ES-I3 (cell line): ENCODE results near the gene GPR101.
"Not testable (repeated sequence)": the region's sequence is repeated elsewhere in the genome, so short reads cannot be mapped to it uniquely, and the experiment has no call there.

Experiments
- H3K36me3 ChIP-seq: 2 replicates; pipeline ENCODE4 v1.6.1; 2013; ENCODE audit warnings: mild to moderate bottlenecking, low read length, control low read depth, moderate library complexity; ENCODE audit not compliant: insufficient read depth
- H3K4me1 ChIP-seq: 2 replicates; pipeline ENCODE4 v1.6.1; 2013; ENCODE audit warnings: mild to moderate bottlenecking, control low read depth, low read length; ENCODE audit not compliant: insufficient read depth
- H3K9ac ChIP-seq: 2 replicates; pipeline ENCODE4 v1.6.1; 2013; ENCODE audit warnings: low read depth, mild to moderate bottlenecking, low read length, moderate library complexity
- H3K9me3 ChIP-seq: 2 replicates; pipeline ENCODE4 v1.6.1; 2013; ENCODE audit warnings: mild to moderate bottlenecking, low read length, moderate library complexity; ENCODE audit not compliant: control insufficient read depth, insufficient read depth

GPR101 gene

DNA sequence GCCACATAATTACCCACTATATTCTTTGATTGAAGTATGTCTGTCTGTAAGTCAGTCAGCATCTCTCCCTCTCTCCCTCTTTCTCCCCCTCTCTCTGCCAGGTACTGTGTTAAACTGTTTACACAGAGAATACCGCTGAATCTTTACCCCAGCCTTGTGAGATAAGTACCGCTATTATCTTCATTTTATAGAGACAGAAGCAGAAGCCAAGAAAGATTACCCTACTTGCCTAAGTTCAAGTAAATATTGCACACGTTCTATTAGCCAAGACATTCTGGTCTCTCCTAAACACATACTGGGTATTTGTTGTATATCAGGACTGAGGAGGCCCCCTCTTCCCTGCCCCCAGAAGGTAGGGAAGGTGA, 695 bp upstream of the GPR101 start:
- Histone ChIP-seq H3K36me3 (no peaks in the 10 kb centered on the region), H3K9me3 (no peaks in the 10 kb centered on the region), H3K9ac (no peak overlapping the region), H3K4me1 (no peaks in the 10 kb centered on the region)

DNA sequence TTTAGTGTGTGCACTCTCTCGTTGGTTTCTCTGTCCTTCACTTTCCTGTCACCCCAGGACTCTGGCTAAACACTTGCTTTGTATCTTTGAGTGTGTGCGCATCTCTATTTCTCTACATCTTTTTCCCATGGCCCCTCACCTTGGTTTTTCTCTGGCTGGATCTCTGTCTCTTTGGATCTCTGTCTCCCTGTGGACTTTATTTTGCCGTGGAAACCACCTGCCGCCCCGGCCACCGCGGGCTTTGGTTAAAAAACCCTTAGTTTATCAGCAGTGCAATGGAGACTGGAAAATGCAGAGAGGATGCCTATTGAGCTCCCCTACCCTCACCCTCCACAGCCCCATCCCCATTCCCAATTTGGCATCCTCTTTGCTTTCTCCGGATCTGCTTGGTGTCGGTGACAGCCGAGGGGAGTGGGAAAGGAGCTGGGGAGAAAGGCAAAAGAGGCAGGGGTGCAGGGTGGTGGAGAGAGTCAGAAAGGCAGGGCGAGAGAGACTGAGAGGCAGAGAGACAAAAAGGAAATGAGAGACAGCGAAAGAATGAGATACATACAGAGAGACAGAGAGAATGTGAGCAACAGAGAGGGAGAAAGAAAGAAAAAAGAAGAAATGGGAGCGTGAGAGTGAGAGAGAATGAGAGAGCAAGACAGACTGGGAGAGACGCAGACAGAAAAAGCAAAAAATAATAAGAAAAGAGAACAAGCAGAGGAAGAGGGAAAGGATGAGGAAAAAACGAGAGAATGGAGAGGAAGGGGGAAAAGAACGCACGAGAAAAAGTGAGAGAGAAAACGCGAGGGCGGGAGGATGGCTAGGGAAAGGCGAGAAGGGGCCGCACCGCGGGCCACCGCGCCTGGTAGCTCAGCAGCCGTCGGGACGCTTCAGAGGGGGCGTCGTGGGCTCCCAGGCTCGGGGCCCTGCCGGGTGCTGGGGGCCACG, 688 bp downstream of the GPR101 start:
- H3K9me3 ChIP-seq, result no peaks in the 10 kb centered on the region

DNA sequence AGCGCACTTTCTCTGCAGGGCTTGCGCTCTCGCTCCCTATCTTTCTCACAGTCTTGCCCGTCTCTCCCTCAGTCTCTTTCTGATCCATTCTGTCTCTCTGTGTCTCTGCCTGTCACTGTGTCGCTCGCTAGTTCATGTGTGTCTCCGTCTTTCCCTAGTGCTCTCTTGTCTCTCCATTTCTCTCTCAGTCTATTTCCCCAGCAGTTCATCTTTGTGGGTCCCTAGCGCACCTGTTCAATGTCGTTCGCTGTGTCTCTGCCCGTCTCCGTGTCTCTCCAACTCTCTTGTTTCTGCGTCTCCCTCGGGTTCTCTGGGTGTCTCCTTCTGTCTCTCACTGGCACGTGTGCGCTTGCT, 1.5 kb downstream of the GPR101 start:
- H3K9ac ChIP-seq, result peak overlapping the region; percentile 8; the same call in 1 of the 2 replicates
- H3K36me3 ChIP-seq, result no peaks in the 10 kb centered on the region
- H3K9me3 ChIP-seq, result no peaks in the 10 kb centered on the region
- no peaks in the 10 kb centered on the region for H3K4me1 ChIP-seq

More for the DNA sequence above, 688 bp downstream of the GPR101 start:
- Histone ChIP-seq H3K4me1 (no peaks in the 10 kb centered on the region), H3K36me3 (no peaks in the 10 kb centered on the region), H3K9ac (peak overlapping the region; percentile 25; the same call in 1 of the 2 replicates)

DNA sequence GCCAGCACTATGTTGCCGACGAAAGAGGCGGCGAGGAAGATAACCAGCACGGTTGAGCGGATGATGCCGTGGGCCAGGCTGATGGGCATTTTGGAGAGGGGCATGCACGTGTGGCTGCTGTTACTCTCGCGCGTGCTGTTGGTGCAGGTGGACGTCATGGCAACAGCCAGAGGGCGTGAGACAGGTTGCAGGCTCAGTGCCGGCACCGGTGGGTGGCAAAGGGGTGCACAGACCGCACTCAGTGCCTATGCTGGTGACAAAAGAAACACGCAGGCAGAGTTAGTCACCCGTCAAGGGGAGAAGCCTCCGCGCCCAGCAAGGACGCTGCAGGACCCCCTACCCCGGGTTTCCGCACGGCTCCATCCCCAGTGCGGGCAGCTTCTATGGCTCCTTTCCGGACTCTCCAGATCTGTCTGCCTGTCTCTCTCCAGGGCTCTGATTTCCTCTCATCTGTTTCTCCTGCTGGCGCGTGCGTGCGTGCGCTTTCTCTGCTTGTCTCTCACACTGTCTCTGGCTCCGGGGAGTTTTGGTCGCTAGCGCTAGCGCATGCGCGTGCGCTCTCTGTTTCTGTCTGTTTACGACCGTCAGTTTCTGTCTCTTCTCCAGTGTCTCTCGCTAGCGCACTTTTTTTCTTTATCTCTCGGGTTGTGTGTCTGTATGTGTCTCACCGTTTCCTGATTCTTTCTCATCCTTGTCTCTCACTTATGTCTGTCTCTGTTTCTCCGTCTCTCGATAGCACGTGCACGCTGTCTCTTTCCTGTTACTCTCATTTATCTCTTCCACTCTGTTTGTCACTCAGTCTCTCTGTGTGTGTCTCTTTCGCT, 2.1 kb downstream of the GPR101 start:
- H3K9me3 ChIP-seq, result no peaks in the 10 kb centered on the region
- no peaks in the 10 kb centered on the region for H3K36me3 ChIP-seq
- peak overlapping the region; percentile 8; the same call in 1 of the 2 replicates for H3K9ac ChIP-seq
- H3K4me1 ChIP-seq, result no peaks in the 10 kb centered on the region

DNA sequence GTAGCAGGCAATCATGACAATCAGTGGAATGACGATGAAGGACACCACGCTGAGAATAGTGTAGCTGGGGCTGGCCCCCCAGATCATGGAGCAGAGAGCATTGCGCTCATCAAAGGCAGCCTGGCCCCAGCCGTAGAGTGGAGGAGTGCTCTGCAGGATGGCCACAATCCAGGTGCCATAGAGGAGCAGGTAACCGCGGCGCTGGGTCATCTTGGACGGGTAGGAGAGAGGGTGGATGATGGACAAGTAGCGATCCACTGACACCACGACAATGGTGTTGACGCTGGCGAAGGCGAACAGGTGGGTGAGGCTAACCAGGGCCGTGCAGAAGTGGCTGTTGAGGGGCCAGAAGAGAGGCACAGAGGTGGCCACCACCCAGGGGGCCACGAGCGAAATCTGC, 2.8 kb downstream of the GPR101 start:
- no peaks in the 10 kb centered on the region for H3K9me3 ChIP-seq
- no peak overlapping the region; the same call in 1 of the 2 replicates for H3K9ac ChIP-seq
- H3K4me1 ChIP-seq, result no peaks in the 10 kb centered on the region
- H3K36me3 ChIP-seq, result no peaks in the 10 kb centered on the region

DNA sequence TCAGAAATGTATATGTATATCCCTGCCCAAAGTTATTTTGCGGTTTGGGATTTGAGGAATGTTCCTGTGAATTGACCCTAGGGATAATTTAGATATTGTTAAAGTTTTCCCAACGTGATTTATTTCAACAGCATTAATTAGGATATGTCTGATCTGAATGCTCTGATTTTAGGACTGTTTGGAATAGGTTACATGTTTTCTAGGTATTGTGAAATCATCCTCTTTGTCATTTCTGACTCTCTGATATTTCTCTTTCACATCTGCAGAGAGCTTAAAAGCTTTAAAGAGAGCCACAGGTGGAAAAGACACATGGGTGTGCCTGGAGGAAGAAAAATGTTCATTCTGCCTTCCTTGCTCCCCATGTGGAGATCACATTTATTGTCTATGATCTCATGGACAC, 5.1 kb downstream of the GPR101 start:
- Histone ChIP-seq H3K9ac (no peak overlapping the region), H3K4me1 (no peaks in the 10 kb centered on the region), H3K36me3 (no peaks in the 10 kb centered on the region), H3K9me3 (no peaks in the 10 kb centered on the region)

DNA sequence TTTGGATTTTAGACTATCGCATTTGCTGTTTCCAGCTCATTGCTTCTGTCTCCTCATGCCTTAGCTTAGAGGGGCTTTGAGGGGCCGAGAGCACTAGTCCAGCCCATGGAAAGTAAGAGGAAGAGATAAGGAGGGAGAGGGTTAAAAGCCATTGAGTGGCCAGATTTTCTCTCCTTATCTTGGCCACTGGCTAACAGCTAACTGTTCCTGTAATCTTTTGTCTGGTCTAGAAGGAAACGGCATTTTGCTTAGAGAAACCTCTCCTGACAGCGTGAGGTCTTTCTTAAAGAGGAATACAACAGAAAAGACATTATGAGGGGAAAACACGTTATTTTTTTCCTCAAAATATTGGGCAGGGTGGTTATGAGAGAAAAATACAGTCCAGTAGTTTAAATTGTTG, 7.9 kb downstream of the GPR101 start:
- H3K9ac ChIP-seq, result no peak overlapping the region
- no peaks in the 10 kb centered on the region for H3K9me3 ChIP-seq
- no peaks in the 10 kb centered on the region for H3K36me3 ChIP-seq
- H3K4me1 ChIP-seq, result no peaks in the 10 kb centered on the region

DNA sequence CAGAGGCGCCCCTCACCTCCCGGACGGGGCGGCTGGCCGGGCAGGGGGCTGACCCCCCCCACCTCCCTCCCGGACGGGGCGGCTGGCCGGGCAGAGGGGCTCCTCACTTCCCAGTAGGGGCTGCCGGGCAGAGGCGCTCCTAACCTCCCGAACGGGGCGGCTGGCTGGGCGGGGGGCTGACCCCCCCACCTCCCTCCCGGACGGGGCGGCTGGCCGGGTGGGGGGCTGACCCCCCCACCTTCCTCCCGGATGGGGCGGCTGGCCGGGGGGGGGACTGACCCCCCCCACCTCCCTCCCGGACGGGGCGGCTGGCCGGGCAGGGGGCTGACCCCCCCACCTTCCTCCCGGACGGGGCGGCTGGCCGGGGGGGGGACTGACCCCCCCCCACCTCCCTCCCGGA, 33.6 kb downstream of the GPR101 start:
- H3K9ac ChIP-seq, H3K9me3 ChIP-seq, H3K36me3 ChIP-seq, H3K4me1 ChIP-seq: not testable (repeated sequence)

DNA sequence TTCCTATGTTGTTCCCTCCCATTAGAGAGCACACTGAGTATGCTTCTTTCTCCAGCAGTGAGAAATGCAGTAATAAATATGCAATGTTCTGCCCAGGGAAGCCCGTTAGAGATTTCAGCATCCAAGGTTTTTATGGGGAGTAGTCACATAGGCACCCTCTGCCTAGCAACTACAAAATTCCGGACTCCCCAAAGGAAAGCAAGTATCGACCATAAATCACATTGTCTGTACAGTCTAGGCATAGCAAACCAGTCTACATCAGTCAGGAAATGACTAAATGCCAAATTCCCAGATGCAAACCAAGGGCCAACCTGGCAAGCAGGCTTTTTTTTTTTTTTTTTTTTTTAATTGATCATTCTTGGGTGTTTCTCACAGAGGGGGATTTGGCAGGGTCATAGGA, 34.8 kb downstream of the GPR101 start:
- Histone ChIP-seq H3K4me1 (no peaks in the 10 kb centered on the region), H3K9ac (no peak overlapping the region), H3K36me3 (no peaks in the 10 kb centered on the region), H3K9me3 (no peaks in the 10 kb centered on the region)
